Osteoblast (primary cell): ENCODE data around the gene ELANE. TPM values are rescaled to one million over a fixed set of nuclear protein-coding genes. Genes with fewer than 3 reads are reported as not detected.
A peak's percentile ranks its signal among the peaks of the same experiment; 100 is the strongest.
"Not testable (repeated sequence)": the region's sequence is repeated elsewhere in the genome, so short reads cannot be mapped to it uniquely, and the experiment has no call there.

Experiments used
- DNase-seq: peaks from one replicate; pipeline ENCODE4 v3.0.0; 2011; ENCODE audit warnings: low spot score, mixed read lengths; ENCODE audit not compliant: insufficient read length; ENCODE audit errors: missing footprints
- H2AFZ ChIP-seq: 2 replicates; pipeline ENCODE4 v1.6.0; 2011; ENCODE audit warnings: mild to moderate bottlenecking, low read length
- H3K27ac ChIP-seq: 2 replicates; pipeline ENCODE4 v1.5.1; 2011; ENCODE audit warnings: mild to moderate bottlenecking, low read depth, low read length, moderate library complexity
- H3K27me3 ChIP-seq: 2 replicates; pipeline ENCODE4 v1.6.0; 2012; ENCODE audit warnings: mild to moderate bottlenecking, control low read depth, inconsistent platforms, low read length, moderate library complexity; ENCODE audit not compliant: insufficient read depth
- H3K36me3 ChIP-seq: 2 replicates; pipeline ENCODE4 v1.5.1; 2011; ENCODE audit warnings: mild to moderate bottlenecking, low read length, control low read depth, moderate library complexity; ENCODE audit not compliant: insufficient read depth
- H3K4me1 ChIP-seq: 2 replicates; pipeline ENCODE4 v1.5.1; 2011; ENCODE audit warnings: mild to moderate bottlenecking, low read length, control low read depth, moderate library complexity; ENCODE audit not compliant: insufficient read depth
- H3K4me2 ChIP-seq: 2 replicates; pipeline ENCODE4 v1.6.0; 2011; ENCODE audit warnings: mild to moderate bottlenecking, low read length; ENCODE audit not compliant: insufficient read depth
- H3K4me3 ChIP-seq: fragments of 200-600 bp; sonication (generic); 3 replicates; pipeline ENCODE4 v1.5.1; 2012; ENCODE audit warnings: mild to moderate bottlenecking, low read length, inconsistent platforms; ENCODE audit not compliant: insufficient read depth
- H3K79me2 ChIP-seq: 2 replicates; pipeline ENCODE4 v1.6.0; 2012; ENCODE audit warnings: mild to moderate bottlenecking, low read length, control low read depth, inconsistent platforms; ENCODE audit not compliant: insufficient read depth
- H3K9me3 ChIP-seq: 2 replicates; pipeline ENCODE4 v1.5.1; 2011; ENCODE audit warnings: low read depth, low read length, control low read depth
- H4K20me1 ChIP-seq: 2 replicates; pipeline ENCODE4 v1.6.0; 2012; ENCODE audit warnings: mild to moderate bottlenecking, low read length, control low read depth; ENCODE audit not compliant: insufficient read depth
- total RNA-seq: library from RNA; depleted of rRNA; stranded (reverse); fragments of >200 nt; gene quantifications from 2 replicates; pipeline ENCODE4 v1.2.3, GENCODE V29; 2012
- TF ChIP-seq, protein P1 (sequence below): IDR thresholded peaks from 2 replicates; pipeline ENCODE4 v1.5.1; 2011; ENCODE audit warnings: mild to moderate bottlenecking, low read depth, low read length, moderate library complexity; ENCODE audit errors: extremely low read depth

ELANE gene
- total RNA-seq, 1 donor, result 0.36 TPM

DNA sequence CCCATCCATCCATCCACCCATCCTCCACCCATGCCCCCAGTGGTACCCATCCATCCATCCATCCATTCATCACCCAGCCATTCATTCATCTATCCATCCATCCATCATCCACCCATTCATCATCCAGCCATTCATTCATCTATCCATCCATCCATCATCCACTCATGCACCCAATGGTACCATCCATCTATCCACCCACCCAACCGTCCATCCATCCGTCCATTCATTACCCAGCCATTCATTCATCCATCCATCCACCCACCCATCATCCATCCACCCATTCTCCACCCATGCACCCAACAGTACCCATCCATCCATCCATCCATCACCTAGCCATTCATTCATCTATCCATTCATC, 35.6 kb upstream of the ELANE start:
- H2AFZ ChIP-seq, result no peak overlapping the region
- no peak overlapping the region for H3K4me3 ChIP-seq
- no peak overlapping the region for H3K4me2 ChIP-seq
- TF ChIP-seq, protein P1, sequence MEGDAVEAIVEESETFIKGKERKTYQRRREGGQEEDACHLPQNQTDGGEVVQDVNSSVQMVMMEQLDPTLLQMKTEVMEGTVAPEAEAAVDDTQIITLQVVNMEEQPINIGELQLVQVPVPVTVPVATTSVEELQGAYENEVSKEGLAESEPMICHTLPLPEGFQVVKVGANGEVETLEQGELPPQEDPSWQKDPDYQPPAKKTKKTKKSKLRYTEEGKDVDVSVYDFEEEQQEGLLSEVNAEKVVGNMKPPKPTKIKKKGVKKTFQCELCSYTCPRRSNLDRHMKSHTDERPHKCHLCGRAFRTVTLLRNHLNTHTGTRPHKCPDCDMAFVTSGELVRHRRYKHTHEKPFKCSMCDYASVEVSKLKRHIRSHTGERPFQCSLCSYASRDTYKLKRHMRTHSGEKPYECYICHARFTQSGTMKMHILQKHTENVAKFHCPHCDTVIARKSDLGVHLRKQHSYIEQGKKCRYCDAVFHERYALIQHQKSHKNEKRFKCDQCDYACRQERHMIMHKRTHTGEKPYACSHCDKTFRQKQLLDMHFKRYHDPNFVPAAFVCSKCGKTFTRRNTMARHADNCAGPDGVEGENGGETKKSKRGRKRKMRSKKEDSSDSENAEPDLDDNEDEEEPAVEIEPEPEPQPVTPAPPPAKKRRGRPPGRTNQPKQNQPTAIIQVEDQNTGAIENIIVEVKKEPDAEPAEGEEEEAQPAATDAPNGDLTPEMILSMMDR, result no peak
- peaks cover 6% of the 10 kb centered on the region for H4K20me1 ChIP-seq
- no peak for DNase-seq
- H3K79me2 ChIP-seq, result no peaks in the 10 kb centered on the region
- H3K9me3 ChIP-seq, result no peaks in the 10 kb centered on the region
- no peaks in the 10 kb centered on the region for H3K27me3 ChIP-seq
- no peaks in the 10 kb centered on the region for H3K4me1 ChIP-seq
- H3K27ac ChIP-seq, result no peak overlapping the region
- peaks cover 8% of the 10 kb centered on the region for H3K36me3 ChIP-seq

DNA sequence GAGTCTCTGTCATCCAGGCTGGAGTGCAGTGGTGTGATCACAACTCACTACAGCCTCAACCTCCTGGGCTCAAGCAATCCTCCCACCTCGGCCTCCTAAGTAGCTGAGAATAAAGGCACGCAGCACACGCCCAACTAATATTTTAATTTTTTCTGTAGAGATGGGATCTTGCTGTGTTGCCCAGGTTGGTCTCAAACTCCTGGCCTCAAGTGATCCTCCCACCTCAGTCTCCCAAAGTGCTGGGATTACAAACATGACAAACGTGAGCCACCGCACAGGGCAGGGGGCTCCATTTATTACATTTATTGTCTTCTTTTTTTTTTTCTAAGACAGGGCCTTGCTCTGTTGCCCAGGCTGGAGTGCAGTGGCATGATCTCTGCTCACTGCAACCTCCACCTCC, 31.9 kb upstream of the ELANE start:
- DNase-seq, H3K4me3 ChIP-seq, H3K27ac ChIP-seq, H2AFZ ChIP-seq, H3K4me2 ChIP-seq, H3K79me2 ChIP-seq, H3K36me3 ChIP-seq, H4K20me1 ChIP-seq, H3K4me1 ChIP-seq, H3K27me3 ChIP-seq, H3K9me3 ChIP-seq: not testable (repeated sequence)

DNA sequence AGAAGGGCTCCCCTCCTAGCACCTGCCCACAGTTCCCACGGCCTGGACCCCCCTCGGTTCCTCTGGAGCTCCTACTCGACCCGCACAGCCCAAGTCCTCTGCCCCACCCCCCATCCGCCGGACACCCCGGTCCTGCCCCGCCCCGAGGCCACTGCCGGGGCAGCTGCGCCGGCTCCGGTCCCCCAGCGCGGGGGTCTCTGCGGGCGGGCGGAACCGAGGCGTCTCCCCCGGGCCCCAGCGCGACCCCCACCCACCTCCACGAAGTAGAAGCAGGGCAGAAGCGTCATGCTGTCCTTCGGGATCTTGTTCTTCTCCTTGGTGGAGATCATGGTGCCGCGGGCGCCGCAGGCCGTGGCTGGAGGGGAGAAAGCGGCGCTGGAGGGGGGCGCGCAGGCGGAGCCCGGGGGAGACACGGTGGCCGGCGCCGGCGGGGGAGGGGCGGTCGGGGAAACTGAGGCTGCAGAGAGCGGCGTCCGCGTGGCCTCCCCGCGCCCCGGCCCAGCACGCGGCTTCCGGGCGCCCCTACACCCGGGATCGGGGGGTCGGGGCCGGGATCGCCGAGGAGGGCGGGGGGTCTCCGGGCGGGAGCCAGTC, 30.8 kb upstream of the ELANE start:
- no peaks in the 10 kb centered on the region for H3K9me3 ChIP-seq
- H3K27me3 ChIP-seq, result no peaks in the 10 kb centered on the region
- H3K4me3 ChIP-seq, result peak overlapping the region; percentile 54
- no peaks in the 10 kb centered on the region for H3K36me3 ChIP-seq
- DNase-seq, result peak; percentile 95
- peaks cover 8% of the 10 kb centered on the region for H3K4me1 ChIP-seq
- H2AFZ ChIP-seq, result no peak overlapping the region
- H3K4me2 ChIP-seq, result peak overlapping the region; percentile 48
- no peaks in the 10 kb centered on the region for H3K79me2 ChIP-seq
- H3K27ac ChIP-seq, result no peak overlapping the region
- H4K20me1 ChIP-seq, result no peaks in the 10 kb centered on the region
- TF ChIP-seq, protein P1, result no peak

DNA sequence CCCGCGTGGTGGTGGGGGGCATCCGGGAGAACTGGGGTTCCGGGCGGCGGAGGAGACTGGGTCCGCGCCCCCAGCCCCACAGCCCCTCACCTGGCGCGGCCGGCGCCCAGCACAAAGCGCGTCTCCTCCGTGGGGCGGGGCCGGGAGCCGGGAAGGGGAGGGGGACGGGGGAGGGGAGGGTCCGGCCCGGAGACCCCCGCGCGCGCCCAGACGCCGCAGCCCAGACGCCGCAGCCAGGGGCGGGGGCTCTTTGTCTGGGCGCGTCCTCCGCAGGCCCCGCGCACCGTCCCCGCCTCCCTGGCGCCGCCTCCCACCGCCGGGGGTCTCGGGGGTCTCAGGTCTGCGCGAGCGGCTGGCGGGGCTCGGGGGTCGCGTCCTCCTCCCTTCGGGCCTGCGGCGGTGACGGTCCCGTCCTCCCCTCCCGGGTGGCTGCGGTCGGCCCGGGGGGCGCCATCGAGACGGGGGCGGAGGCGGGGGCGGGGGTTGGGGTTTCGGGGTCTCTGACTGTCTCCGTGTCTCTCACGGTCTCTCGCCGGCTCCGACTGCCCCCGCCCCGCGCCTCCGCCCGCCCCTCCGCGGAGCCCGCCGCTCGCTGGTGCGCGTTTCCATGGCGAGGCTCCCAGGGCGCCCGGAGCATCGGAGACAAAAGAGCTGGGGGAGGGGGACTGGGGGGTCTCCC, 30.1 kb upstream of the ELANE start, which contains the start of gene PLPPR3:
PLPPR3 (minus strand) TSS at position 131 of the 679 bp plus-strand sequence. CDS start 396 bp downstream, outside the sequence.
- Histone ChIP-seq H3K27me3 (no peaks in the 10 kb centered on the region), H3K4me2 (peak within 1 kb of the TSS; percentile 48), H3K27ac (no peak within 1 kb of the TSS), H3K36me3 (no peaks in the 10 kb centered on the region), H3K9me3 (no peaks in the 10 kb centered on the region), H4K20me1 (no peaks in the 10 kb centered on the region), H2AFZ (no peak within 1 kb of the TSS), H3K79me2 (no peaks in the 10 kb centered on the region), H3K4me3 (peak within 1 kb of the TSS; percentile 54), H3K4me1 (peaks cover 8% of the 10 kb centered on the region)
- peak; percentile 91 for DNase-seq
- TF ChIP-seq, protein P1, result no peak
